H9 (cell line): ENCODE measurements around the gene PNMA6F. TPM values are rescaled to one million over a fixed set of nuclear protein-coding genes. Genes with fewer than 3 reads are reported as not detected.

Experiments used
- DNase-seq: peaks from one replicate; pipeline ENCODE4 v3.0.0-alpha.2; 2017
- H2AFZ ChIP-seq: one replicate; pipeline ENCODE4 v1.6.1; 2013; ENCODE audit warnings: mild to moderate bottlenecking, low read length, control low read depth, moderate library complexity
- H2AK5ac ChIP-seq: 2 replicates; pipeline ENCODE4 v1.6.1; 2013; ENCODE audit warnings: low read length, control low read depth, mixed read lengths; ENCODE audit not compliant: insufficient read length
- H2BK120ac ChIP-seq: one replicate; pipeline ENCODE4 v1.6.1; 2013; ENCODE audit warnings: low read depth, mild to moderate bottlenecking, low read length, control low read depth, inconsistent platforms; ENCODE audit not compliant: poor library complexity, severe bottlenecking
- H2BK12ac ChIP-seq: 2 replicates; pipeline ENCODE4 v1.6.1; 2013; ENCODE audit warnings: low read length, control low read depth, mixed read lengths, low read depth; ENCODE audit not compliant: insufficient read length
- H2BK15ac ChIP-seq: 2 replicates; pipeline ENCODE4 v1.6.1; 2013; ENCODE audit warnings: low read depth, low read length, control low read depth
- H2BK20ac ChIP-seq: one replicate; pipeline ENCODE4 v1.6.1; 2013; ENCODE audit warnings: low read depth, mild to moderate bottlenecking, low read length, control low read depth, inconsistent platforms; ENCODE audit not compliant: poor library complexity, severe bottlenecking
- H2BK5ac ChIP-seq: 2 replicates; pipeline ENCODE4 v1.6.1; 2013; ENCODE audit warnings: low read length, control low read depth, mixed read lengths; ENCODE audit not compliant: insufficient read length
- H3K14ac ChIP-seq: 2 replicates; pipeline ENCODE4 v1.6.1; 2013; ENCODE audit warnings: low read length, control low read depth; ENCODE audit not compliant: insufficient read depth
- H3K18ac ChIP-seq: 2 replicates; pipeline ENCODE4 v1.6.1; 2013; ENCODE audit warnings: low read depth, mild to moderate bottlenecking, mixed read lengths, low read length, control low read depth; ENCODE audit not compliant: insufficient read length
- H3K23ac ChIP-seq: 2 replicates; pipeline ENCODE4 v1.6.1; 2013; ENCODE audit warnings: low read length, control low read depth, mixed read lengths, low read depth; ENCODE audit not compliant: insufficient read length
- H3K23me2 ChIP-seq: 2 replicates; pipeline ENCODE4 v1.6.1; 2013; ENCODE audit warnings: low read depth, mild to moderate bottlenecking, mixed read lengths, low read length, control low read depth; ENCODE audit not compliant: insufficient read length, poor library complexity, severe bottlenecking
- H3K27ac ChIP-seq: 2 replicates; pipeline ENCODE4 v1.5.1; 2013; ENCODE audit warnings: low read length, control low read depth, mixed read lengths, low read depth; ENCODE audit not compliant: insufficient read length
- H3K27me3 ChIP-seq: 2 replicates; pipeline ENCODE4 v1.6.1; 2013; ENCODE audit warnings: low read length, control low read depth, inconsistent platforms; ENCODE audit not compliant: insufficient read depth
- H3K4ac ChIP-seq: 2 replicates; pipeline ENCODE4 v1.6.1; 2013; ENCODE audit warnings: low read depth, mild to moderate bottlenecking, control low read depth, inconsistent platforms, low read length, moderate library complexity
- H3K4me1 ChIP-seq: 2 replicates; pipeline ENCODE4 v1.6.1; 2013; ENCODE audit warnings: low read length, control low read depth, inconsistent platforms; ENCODE audit not compliant: insufficient read depth
- H3K4me2 ChIP-seq: 2 replicates; pipeline ENCODE4 v1.6.1; 2013; ENCODE audit warnings: low read length, control low read depth, mixed read lengths; ENCODE audit not compliant: insufficient read length, insufficient read depth
- H3K56ac ChIP-seq: 2 replicates; pipeline ENCODE4 v1.6.1; 2013; ENCODE audit warnings: low read depth, mild to moderate bottlenecking, mixed read lengths, low read length, control low read depth; ENCODE audit not compliant: insufficient read length
- H3K79me1 ChIP-seq: 2 replicates; pipeline ENCODE4 v1.6.1; 2013; ENCODE audit warnings: low read depth, mild to moderate bottlenecking, moderate library complexity, low read length, control low read depth, inconsistent platforms; ENCODE audit not compliant: insufficient read depth, poor library complexity, severe bottlenecking
- H3K79me2 ChIP-seq: 2 replicates; pipeline ENCODE4 v1.6.1; 2013; ENCODE audit warnings: low read length, control low read depth, inconsistent platforms; ENCODE audit not compliant: insufficient read depth
- H3K9ac ChIP-seq: 2 replicates; pipeline ENCODE4 v1.6.1; 2013; ENCODE audit warnings: low read length, control low read depth, mixed read lengths; ENCODE audit not compliant: insufficient read length; ENCODE audit errors: extremely low read depth
- H3K9me3 ChIP-seq: one replicate; pipeline ENCODE4 v1.6.1; 2013; ENCODE audit warnings: low read depth, low read length, inconsistent platforms; ENCODE audit not compliant: control insufficient read depth
- H3T11ph ChIP-seq: one replicate; pipeline ENCODE4 v1.6.1; 2013; ENCODE audit warnings: mild to moderate bottlenecking, low read length, control low read depth, inconsistent platforms
- H4K20me1 ChIP-seq: one replicate; pipeline ENCODE4 v1.6.1; 2013; ENCODE audit not compliant: control insufficient read depth, insufficient read length, insufficient read depth
- H4K5ac ChIP-seq: 2 replicates; pipeline ENCODE4 v1.6.1; 2013; ENCODE audit warnings: low read depth, mild to moderate bottlenecking, mixed read lengths, low read length, control low read depth; ENCODE audit not compliant: insufficient read length
- H4K8ac ChIP-seq: replicated peaks from 2 replicates; pipeline ENCODE4 v1.6.1; 2013; ENCODE audit warnings: low read length, control low read depth, mixed read lengths, low read depth; ENCODE audit not compliant: insufficient read length
- H4K91ac ChIP-seq: 2 replicates; pipeline ENCODE4 v1.6.1; 2013; ENCODE audit warnings: low read depth, mild to moderate bottlenecking, moderate library complexity, mixed read lengths, low read length, control low read depth; ENCODE audit not compliant: insufficient read length
- H3K27ac Mint-ChIP-seq, 3 experiments: 2 replicates in 2 of 3; 3 replicates in 1 of 3; pipeline ENCODE4 v1.8.0; 2020 to 2021; ENCODE audit warnings: mixed read lengths in 3 of 3, mild to moderate bottlenecking in 1 of 3, moderate library complexity in 1 of 3
- H3K27me3 Mint-ChIP-seq: 2 replicates; pipeline ENCODE4 v1.8.0; 2021; ENCODE audit warnings: low read depth, mild to moderate bottlenecking, moderate library complexity, mixed read lengths
- H3K36me3 Mint-ChIP-seq, 3 experiments: 2 replicates in 2 of 3; 3 replicates in 1 of 3; pipeline ENCODE4 v1.8.0; 2020 to 2021; ENCODE audit warnings: low read depth in 3 of 3, mixed read lengths in 3 of 3; ENCODE audit not compliant: insufficient read depth in 1 of 3
- H3K4me1 Mint-ChIP-seq, 2 experiments: 2 replicates each; pipeline ENCODE4 v1.8.0; 2020; ENCODE audit warnings: mixed read lengths in 2 of 2
- H3K4me3 Mint-ChIP-seq, 2 experiments: 2 replicates in 1 of 2; 3 replicates in 1 of 2; pipeline ENCODE4 v1.8.0; 2020 to 2021; ENCODE audit warnings: mild to moderate bottlenecking in 2 of 2, mixed read lengths in 2 of 2, moderate library complexity in 1 of 2
- H3K9me3 Mint-ChIP-seq, 2 experiments: 2 replicates in 1 of 2; 3 replicates in 1 of 2; pipeline ENCODE4 v1.8.0; 2020; ENCODE audit warnings: mild to moderate bottlenecking in 2 of 2, mixed read lengths in 2 of 2, moderate library complexity in 1 of 2
- CTCF ChIP-seq: fragments of 200-600 bp; sonication (generic); conservative IDR thresholded peaks from 3 replicates; pipeline ENCODE4 v1.8.0; 2021; ENCODE audit warnings: antibody characterized with exemption, mild to moderate bottlenecking
- WGBS: extraction: QIAGEN DNeasy Blood & Tissue Kit; methylation state at CpG from one replicate; pipeline ENCODE4 v1.1.7; 2013; ENCODE audit warnings: missing lambda C conversion rate, low lambda C conversion rate, mixed read lengths; ENCODE audit not compliant: insufficient read length; ENCODE audit errors: extremely low coverage; 5-methylcytosine and 5-hydroxymethylcytosine counted together
- total RNA-seq: library from RNA; stranded (reverse); gene quantifications from 2 replicates; pipeline ENCODE4 v1.2.1, GENCODE V29; 2021

The PNMA6F gene
- total RNA-seq, 1 experiment from 2014 or later: not detected

GRCh38 chrX:153357877-153358276 is 36.3 kb upstream of the PNMA6F start:
- Histone ChIP-seq H2BK120ac (no peak overlapping the region), H2BK20ac (no peak overlapping the region), H2AFZ (no peak overlapping the region), H3K4me2 (no peak overlapping the region), H3K56ac (no peak overlapping the region), H3K79me2 (no peaks in the 10 kb centered on the region), H3K9ac (no peak overlapping the region), H2BK5ac (no peak overlapping the region), H4K91ac (no peak overlapping the region), H3K23me2 (no peaks in the 10 kb centered on the region), H2BK15ac (no peak overlapping the region), H2BK12ac (no peak overlapping the region), H4K5ac (no peak overlapping the region), H4K20me1 (no peaks in the 10 kb centered on the region), H2AK5ac (no peak overlapping the region), H3K9me3 (peaks cover 44% of the 10 kb centered on the region), H3K4ac (no peak overlapping the region), H3K79me1 (no peaks in the 10 kb centered on the region), H3T11ph (no peak overlapping the region), H3K27me3 (no peaks in the 10 kb centered on the region), H3K14ac (no peak overlapping the region), H3K23ac (no peak overlapping the region), H3K27ac (no peak overlapping the region), H3K4me1 (no peaks in the 10 kb centered on the region), H3K18ac (no peak overlapping the region), H4K8ac (no peak overlapping the region)
- H3K4me1 Mint-ChIP-seq: no peaks in the 10 kb centered on the region
- H3K4me3 Mint-ChIP-seq: no peak overlapping the region
- H3K9me3 Mint-ChIP-seq: peaks cover 80 to 88% of the 10 kb centered on the region in 2 experiments
- no CpG with 5 or more reads among the region's 1 CpG for WGBS
- TF ChIP-seq CTCF: no peak
- H3K27ac Mint-ChIP-seq: no peak overlapping the region
- H3K27me3 Mint-ChIP-seq: peaks cover 5% of the 10 kb centered on the region
- DNase-seq: no peak
- peaks cover 11 to 26% (median 16%) of the 10 kb centered on the region in 3 experiments; a peak in 6 of 7 replicates for H3K36me3 Mint-ChIP-seq
